ENCODE results near the gene DOCK4. TPM values are rescaled to one million over a fixed set of nuclear protein-coding genes. Genes with fewer than 3 reads are reported as not detected.

The DOCK4 gene
- total and polyA plus RNA-seq, 2 of the 8 experiments (the other 6 are each of a cell fraction or from before 2014, with no cell fraction given): 5.1 to 23.6 TPM

GRCh38 chr7:112192236-112193154 lies 13.7 kb downstream of the DOCK4 start:
- H4K5ac ChIP-seq (ENCODE audit: insufficient read length, low read depth, low read length): no peak overlapping the region
- H3K4me3 ChIP-seq (ENCODE audit: extremely low read depth in 1 of 4, insufficient read depth in 2 of 4, low read depth in 3 of 4, low read length in 4 of 4): no peak overlapping the region
- no peak overlapping the region for H3K27ac ChIP-seq (ENCODE audit: low read depth, low read length)
- H4K91ac ChIP-seq (replicated peaks; ENCODE audit: insufficient read length, low read length): no peak overlapping the region
- peaks cover 0 to 6% (median 2%) of the 10 kb centered on the region in 4 experiments; a peak in 1 of 7 replicates for H3K4me1 ChIP-seq (replicated peaks in 1 of 4; ENCODE audit: control insufficient read depth in 3 of 4, insufficient read depth in 4 of 4, low read length in 3 of 4)
- no peak overlapping the region for H3K4me2 ChIP-seq (ENCODE audit: insufficient read depth in 1 of 2, low read depth in 2 of 2, low read length in 2 of 2)
- H3K14ac ChIP-seq (ENCODE audit: insufficient read length): no peak overlapping the region
- H3K79me2 ChIP-seq (ENCODE audit: control insufficient read depth in 1 of 2, insufficient read depth in 2 of 2, low read length in 2 of 2): peaks cover 0 to 66% of the 10 kb centered on the region in 2 experiments; a peak in 2 of 4 replicates
- H3K23me2 ChIP-seq (ENCODE audit: low read depth, low read length): no peaks in the 10 kb centered on the region
- no peak overlapping the region for H2BK12ac ChIP-seq (ENCODE audit: low read depth, low read length)
- no peak for FAIRE-seq
- H3K79me1 ChIP-seq (ENCODE audit: low read depth, low read length): peaks cover 3% of the 10 kb centered on the region
- no peak overlapping the region for H3K18ac ChIP-seq (ENCODE audit: extremely low read depth, low read length)
- no peak overlapping the region for H2AFZ ChIP-seq (ENCODE audit: low read length)
- H2AK5ac ChIP-seq (ENCODE audit: low read depth, low read length): no peak overlapping the region
- DNase-seq (ENCODE audit: low read depth in 1 of 2, low spot score in 2 of 2): no peak
- no peaks in the 10 kb centered on the region for H3K9me3 ChIP-seq (ENCODE audit: insufficient read depth in 2 of 2, low read depth in 1 of 2, low read length in 1 of 2)
- H4K8ac ChIP-seq (ENCODE audit: extremely low read depth, insufficient read depth, low read length): no peak overlapping the region
- no peak overlapping the region for H2BK5ac ChIP-seq (ENCODE audit: low read depth, low read length)
- POLR2A ChIA-PET (ENCODE audit: partially characterized antibody): interaction anchor here (0.9 to 1.7 kb wide), 2 partner anchors 11 to 13 kb away, joined by 4 to 5 read pairs; no protein-coding TSS in a partner anchor
- peaks cover 0 to 4% of the 10 kb centered on the region in 2 experiments for H4K20me1 ChIP-seq (replicated peaks in 1 of 2; ENCODE audit: control insufficient read depth in 1 of 2, insufficient read depth in 2 of 2, low read length in 2 of 2)
- no peak overlapping the region for H3K9ac ChIP-seq (replicated peaks in 1 of 4; ENCODE audit: extremely low read depth in 1 of 4, low read depth in 3 of 4, low read length in 3 of 4)
- no peak overlapping the region for H2BK15ac ChIP-seq (ENCODE audit: low read length)
- no peak overlapping the region for H2BK120ac ChIP-seq (replicated peaks; ENCODE audit: low read depth, low read length)
- H3K36me3 ChIP-seq (ENCODE audit: control insufficient read depth in 2 of 4, insufficient read depth in 4 of 4, low read length in 3 of 4): no peaks in the 10 kb centered on the region
- 80% methylated on average over 4 of the region's 4 CpGs; no CpG with 5 or more reads in 1 of the 2 experiments for WGBS, 2 experiments (ENCODE audit: extremely low coverage in 1 of 2, insufficient coverage in 1 of 2, insufficient read length in 1 of 2, insufficient replicate concordance in 2 of 2, low coverage in 1 of 2, low lambda C conversion rate in 2 of 2, missing lambda C conversion rate in 1 of 2)
- no peak overlapping the region for H3K4ac ChIP-seq (replicated peaks; ENCODE audit: insufficient read length, low read depth, low read length)
- CTCF ChIA-PET (ENCODE audit: partially characterized antibody): interaction anchor here (0.8 to 0.9 kb wide), 2 partner anchors 14 to 440 kb away, joined by 3 to 4 read pairs; no protein-coding TSS in a partner anchor
- no peak overlapping the region for H3K56ac ChIP-seq (replicated peaks; ENCODE audit: insufficient read length, low read depth, low read length)
- no peak overlapping the region for H3K23ac ChIP-seq (ENCODE audit: insufficient read length)
- H2BK20ac ChIP-seq (ENCODE audit: low read length): no peak overlapping the region
- no peaks in the 10 kb centered on the region for H3K27me3 ChIP-seq (replicated peaks in 1 of 4; ENCODE audit: control insufficient read depth in 3 of 4, extremely low read depth in 1 of 4, insufficient read depth in 3 of 4, low read length in 3 of 4)
- no peak for TF ChIP-seq TBP (IDR thresholded peaks at IDR 0.05; ENCODE audit: low read depth, low read length)
- TF ChIP-seq CREB1 (IDR thresholded peaks at IDR 0.05): no peak
- no peak for TF ChIP-seq EZH2 (IDR thresholded peaks at IDR 0.05; ENCODE audit: low read depth, low read length, severe bottlenecking)
- no peak for TF ChIP-seq POLR2AphosphoS5 (IDR thresholded peaks at IDR 0.05; ENCODE audit: low read depth, low read length)
- TF ChIP-seq KDM1A (IDR thresholded peaks at IDR 0.05; ENCODE audit: borderline replicate concordance, low read length): no peak
- TF ChIP-seq FOSL1 (IDR thresholded peaks at IDR 0.05; ENCODE audit: insufficient read depth, low read depth, low read length): no peak
- TF ChIP-seq TEAD4 (IDR thresholded peaks at IDR 0.05; ENCODE audit: low read depth, low read length): no peak
- no peak for TF ChIP-seq SIRT6 (IDR thresholded peaks at IDR 0.05; ENCODE audit: low read length)
- no peak for TF ChIP-seq NANOG (IDR thresholded peaks at IDR 0.05; ENCODE audit: insufficient read depth, low read depth, low read length, poor library complexity, severe bottlenecking)
- no peak for TF ChIP-seq CTBP2 (IDR thresholded peaks at IDR 0.05; ENCODE audit: borderline replicate concordance, insufficient read depth, insufficient read length, low read length)
- TF ChIP-seq PHF8 (conservative IDR thresholded peaks at IDR 0.05; ENCODE audit: low read depth, low read length): no peak
- TF ChIP-seq ASH2L (IDR thresholded peaks at IDR 0.05; ENCODE audit: low read length): no peak

Measured in H1 (cell line).